Measurements from ENCODE around the gene PRKAG3. TPM values are rescaled to one million over a fixed set of nuclear protein-coding genes. Genes with fewer than 3 reads are reported as not detected.

The PRKAG3 gene
- not detected for total RNA-seq

DNA sequence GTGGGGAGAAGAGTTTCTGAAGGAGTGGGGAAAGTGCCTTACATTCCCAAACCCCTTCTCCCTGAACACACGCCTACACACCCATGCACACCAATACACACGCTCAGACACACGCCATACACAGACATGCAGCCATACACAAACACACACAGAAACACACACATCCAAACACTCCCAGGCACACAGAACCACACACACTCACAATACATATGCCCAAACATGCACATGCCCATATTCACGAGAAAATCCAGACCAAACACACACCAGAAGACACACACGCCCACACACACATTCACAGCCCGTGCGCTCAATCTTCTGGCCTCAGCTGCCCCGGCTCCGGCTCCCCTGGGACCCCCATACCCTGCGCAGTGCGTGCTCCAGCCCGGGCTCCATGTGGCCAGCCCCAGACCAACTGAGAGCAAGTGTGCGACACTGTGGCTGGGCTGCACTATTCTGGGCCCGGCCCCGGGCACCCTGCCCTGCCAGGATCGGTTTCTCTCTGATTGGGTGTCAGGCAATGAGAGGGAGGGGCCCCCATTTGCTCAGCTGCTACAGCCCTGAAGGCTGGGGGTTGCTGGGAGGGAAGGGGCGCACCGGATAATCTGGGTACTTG lies at the start of gene PRKAG3:
Gene PRKAG3, minus strand, starts transcription at position 426 of the 613 bp plus-strand sequence.
- TF ChIP-seq, protein P1, sequence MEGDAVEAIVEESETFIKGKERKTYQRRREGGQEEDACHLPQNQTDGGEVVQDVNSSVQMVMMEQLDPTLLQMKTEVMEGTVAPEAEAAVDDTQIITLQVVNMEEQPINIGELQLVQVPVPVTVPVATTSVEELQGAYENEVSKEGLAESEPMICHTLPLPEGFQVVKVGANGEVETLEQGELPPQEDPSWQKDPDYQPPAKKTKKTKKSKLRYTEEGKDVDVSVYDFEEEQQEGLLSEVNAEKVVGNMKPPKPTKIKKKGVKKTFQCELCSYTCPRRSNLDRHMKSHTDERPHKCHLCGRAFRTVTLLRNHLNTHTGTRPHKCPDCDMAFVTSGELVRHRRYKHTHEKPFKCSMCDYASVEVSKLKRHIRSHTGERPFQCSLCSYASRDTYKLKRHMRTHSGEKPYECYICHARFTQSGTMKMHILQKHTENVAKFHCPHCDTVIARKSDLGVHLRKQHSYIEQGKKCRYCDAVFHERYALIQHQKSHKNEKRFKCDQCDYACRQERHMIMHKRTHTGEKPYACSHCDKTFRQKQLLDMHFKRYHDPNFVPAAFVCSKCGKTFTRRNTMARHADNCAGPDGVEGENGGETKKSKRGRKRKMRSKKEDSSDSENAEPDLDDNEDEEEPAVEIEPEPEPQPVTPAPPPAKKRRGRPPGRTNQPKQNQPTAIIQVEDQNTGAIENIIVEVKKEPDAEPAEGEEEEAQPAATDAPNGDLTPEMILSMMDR (IDR thresholded peaks at IDR 0.05; ENCODE audit: low read depth), result no peak

DNA sequence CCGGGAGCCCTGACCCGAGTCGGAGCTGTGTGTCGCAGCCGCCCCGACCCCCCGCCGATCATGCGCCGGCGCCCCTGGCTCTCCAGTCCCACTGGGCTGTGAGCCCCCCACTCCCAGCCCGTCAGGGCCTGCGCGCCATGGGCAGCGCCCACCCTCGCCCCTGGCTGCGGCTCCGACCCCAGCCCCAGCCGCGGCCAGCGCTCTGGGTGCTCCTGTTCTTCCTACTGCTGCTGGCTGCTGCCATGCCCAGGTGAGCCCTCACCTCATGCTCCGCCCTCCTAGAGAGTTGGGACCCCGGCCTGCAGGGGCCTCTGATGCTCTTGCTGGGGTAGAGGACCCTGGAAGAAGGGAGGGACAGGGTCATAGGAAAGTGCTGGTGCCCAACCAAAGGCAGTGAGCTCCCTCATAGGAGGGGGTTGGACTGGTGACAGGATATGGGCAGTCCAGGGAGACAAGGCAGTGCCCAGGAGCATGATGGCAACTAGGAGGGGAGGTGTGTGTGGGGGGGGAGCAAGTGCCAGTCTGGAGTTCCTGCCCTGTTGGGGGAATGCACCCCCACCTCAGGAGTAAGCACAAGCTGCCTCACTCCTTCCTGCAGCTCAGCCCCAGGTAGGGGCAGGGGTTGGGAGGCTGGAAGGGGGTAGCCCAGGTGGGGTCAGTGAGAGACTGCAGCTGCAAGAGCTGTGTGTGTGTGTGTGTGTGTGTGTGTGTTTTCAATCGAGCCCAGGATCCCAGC lies 49.4 kb upstream of the PRKAG3 start:
- TF ChIP-seq, protein P1 (IDR thresholded peaks at IDR 0.05; ENCODE audit: low read depth), result no peak

DNA sequence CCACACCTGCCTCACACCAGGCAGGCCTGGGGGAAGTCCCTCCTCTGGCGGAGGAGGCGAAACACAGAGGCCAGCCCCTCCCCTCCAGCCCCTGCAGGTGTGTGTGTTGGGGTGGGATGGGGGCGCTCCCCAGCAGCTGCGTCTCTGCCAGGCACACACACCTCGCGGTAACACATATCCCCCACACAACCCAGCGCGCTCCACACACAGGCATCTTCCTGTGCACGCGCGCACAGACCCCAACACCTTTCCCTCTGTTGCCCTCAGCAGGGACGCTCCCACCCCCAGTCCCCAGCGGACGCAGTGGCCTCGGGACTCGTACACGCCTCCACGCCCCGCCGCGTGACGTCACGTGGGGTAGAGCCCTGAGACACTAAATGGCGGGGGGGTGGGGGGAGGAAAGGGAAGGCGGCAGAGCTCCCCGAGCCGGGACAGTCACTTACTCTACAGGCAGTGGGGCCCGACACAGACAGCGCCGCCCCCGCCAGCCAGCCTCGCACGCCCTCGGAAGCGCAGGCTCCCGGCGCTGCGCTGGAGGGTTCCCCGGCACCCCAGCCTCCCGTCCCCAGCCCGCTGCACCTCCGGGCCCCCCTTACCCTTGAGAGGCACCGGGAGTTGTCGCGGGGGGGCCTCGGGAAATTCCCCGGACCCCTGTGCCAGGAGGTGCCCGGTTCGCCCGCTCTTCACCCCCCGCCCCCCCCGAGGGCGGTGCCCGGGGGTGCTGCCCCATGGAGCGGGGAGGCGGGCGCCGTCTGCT lies 48.7 kb upstream of the PRKAG3 start, which contains the start of gene WNT10A:
Gene WNT10A, plus strand, starts transcription at position 751 of the 757 bp plus-strand sequence. CDS start 144 bp downstream, outside the sequence.
- TF ChIP-seq, protein P1 (IDR thresholded peaks at IDR 0.05; ENCODE audit: low read depth), result no peak

DNA sequence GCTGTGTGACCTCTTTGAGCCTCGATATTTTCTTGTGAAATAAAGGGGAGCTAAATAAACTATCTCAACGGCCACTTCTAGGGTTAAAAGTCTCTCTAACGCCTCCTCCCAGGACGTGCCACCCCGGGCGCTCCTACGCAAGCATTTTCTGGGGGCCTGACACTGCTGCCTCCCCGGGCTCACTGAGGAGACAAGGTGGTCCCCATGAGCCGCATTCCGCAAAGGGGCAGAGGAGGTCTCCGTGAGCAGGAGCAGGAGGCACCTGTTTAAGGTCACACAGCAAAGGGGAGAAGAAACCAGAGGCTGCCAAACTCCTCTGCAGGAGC lies 48.1 kb upstream of the PRKAG3 start:
- TF ChIP-seq, protein P1 (IDR thresholded peaks at IDR 0.05; ENCODE audit: low read depth), result no peak

DNA sequence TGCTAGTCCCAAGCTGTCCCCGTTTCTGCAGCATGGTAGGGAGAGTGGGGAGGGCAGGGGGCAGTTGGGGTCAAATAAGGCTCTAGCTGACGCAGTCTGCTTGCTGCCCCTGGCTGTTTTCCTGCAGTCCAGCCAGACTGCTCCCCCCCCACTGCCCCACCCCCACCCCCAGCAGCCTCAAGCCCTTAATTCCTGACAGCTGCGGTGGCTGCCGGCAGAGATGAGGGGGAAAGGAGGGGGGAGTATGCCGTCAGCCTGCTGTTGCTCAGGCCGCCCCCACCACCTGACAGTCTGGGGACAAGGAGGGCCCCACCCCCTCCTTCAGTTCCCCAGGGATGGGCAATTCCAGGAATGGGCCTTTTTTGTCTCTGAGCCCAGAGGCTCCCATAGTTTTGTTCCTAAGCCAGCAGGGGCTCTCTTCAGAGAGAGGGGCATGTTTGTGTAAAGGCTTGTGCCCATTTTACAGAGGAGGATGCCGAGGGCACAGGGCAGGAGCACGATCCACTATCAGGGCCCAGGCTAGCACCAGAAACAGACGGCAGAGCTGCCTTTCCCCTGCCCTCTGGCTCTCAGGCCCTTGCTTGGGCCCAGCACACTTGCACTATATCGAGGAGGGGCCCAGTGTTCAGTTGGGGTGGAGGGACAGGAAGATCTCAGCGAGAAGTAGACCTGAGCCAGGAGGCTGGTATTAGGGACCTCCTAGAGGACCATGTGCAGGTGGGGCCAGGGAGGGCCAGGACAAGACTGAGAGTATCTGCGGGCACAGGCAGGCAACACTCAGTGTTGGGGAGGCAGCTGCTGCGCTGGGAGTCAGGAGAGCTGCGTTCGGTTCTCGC lies 47.5 kb upstream of the PRKAG3 start:
- TF ChIP-seq, protein P1 (IDR thresholded peaks at IDR 0.05; ENCODE audit: low read depth), result no peak

DNA sequence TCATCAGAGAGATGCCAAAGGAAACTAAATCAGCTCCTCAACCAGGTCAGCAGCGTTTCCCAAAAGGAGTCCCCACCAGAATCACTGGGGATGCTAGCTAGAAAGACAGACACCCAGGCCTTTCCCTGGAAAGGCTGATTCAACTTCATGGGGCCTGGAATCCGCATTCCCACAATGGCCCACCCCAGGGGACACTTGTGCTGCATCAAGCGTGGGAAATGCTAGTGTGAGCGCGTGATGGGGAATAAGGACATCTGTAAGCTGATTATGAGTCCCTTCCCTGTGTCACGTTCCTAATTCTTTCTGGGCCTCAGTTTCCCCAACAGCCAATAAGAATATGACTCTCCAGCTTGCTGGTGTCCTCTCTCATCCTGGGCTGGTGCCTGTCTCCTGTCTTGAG lies 46.9 kb upstream of the PRKAG3 start:
- TF ChIP-seq, protein P1 (IDR thresholded peaks at IDR 0.05; ENCODE audit: low read depth), result no peak

Measured in subcutaneous adipose tissue (tissue), 4 donors.